C4-2B (cell line): ENCODE measurements around the gene ATP6V0A1.
"Not testable (repeated sequence)": the region's sequence is repeated elsewhere in the genome, so short reads cannot be mapped to it uniquely, and the experiment has no call there.

Experiments
- H3K27ac ChIP-seq: fragments of 450-650 bp; 2 replicates; pipeline ENCODE4 v1.5.1; 2017
- CTCF ChIP-seq: fragments of 450-650 bp; conservative IDR thresholded peaks from 2 replicates; pipeline ENCODE4 v1.5.1; 2017; ENCODE audit warnings: mild to moderate bottlenecking
- ZFX ChIP-seq: fragments of 450-650 bp; IDR thresholded peaks from 2 replicates; pipeline ENCODE4 v1.6.1; 2017

ATP6V0A1 gene

GRCh38 chr17:42475121-42475520 is 16.4 kb downstream of the ATP6V0A1 start:
- H3K27ac ChIP-seq: no peak overlapping the region
- TF ChIP-seq ZFX: no peak
- no peak for TF ChIP-seq CTCF

GRCh38 chr17:42475835-42476234 is 17.2 kb downstream of the ATP6V0A1 start:
- H3K27ac ChIP-seq: no peak overlapping the region
- TF ChIP-seq CTCF (no peak), ZFX (no peak)

- TF ChIP-seq ZFX (no peak), CTCF (no peak)
Observed at GRCh38 chr17:42476411-42476810, 17.7 kb downstream of the ATP6V0A1 start.

GRCh38 chr17:42477173-42477572 is 18.5 kb downstream of the ATP6V0A1 start:
- TF ChIP-seq CTCF (no peak), ZFX (no peak)

More at GRCh38 chr17:42476411-42476810, 17.7 kb downstream of the ATP6V0A1 start:
- no peak overlapping the region for H3K27ac ChIP-seq

GRCh38 chr17:42477824-42478223 is 19.1 kb downstream of the ATP6V0A1 start:
- H3K27ac ChIP-seq: not testable (repeated sequence)

More at GRCh38 chr17:42477173-42477572, 18.5 kb downstream of the ATP6V0A1 start:
- H3K27ac ChIP-seq: no peak overlapping the region

GRCh38 chr17:42484304-42484703 is 25.6 kb downstream of the ATP6V0A1 start:
- TF ChIP-seq CTCF (no peak), ZFX (no peak)
- H3K27ac ChIP-seq: no peak overlapping the region

- H3K27ac ChIP-seq: no peak overlapping the region
- TF ChIP-seq ZFX (no peak), CTCF (no peak)
Observed at GRCh38 chr17:42485680-42486079, 27.0 kb downstream of the ATP6V0A1 start.

GRCh38 chr17:42488032-42488431 is 29.4 kb downstream of the ATP6V0A1 start:
- no peak for TF ChIP-seq CTCF
- TF ChIP-seq ZFX: no peak
- no peak overlapping the region for H3K27ac ChIP-seq
